Nephron (organoid): ENCODE measurements around the gene ARHGAP6.

Source experiments
- H3K27ac Mint-ChIP-seq, 3 experiments: 2 replicates each; pipeline ENCODE4 v1.8.0; 2020; ENCODE audit warnings: mixed read lengths in 3 of 3, mild to moderate bottlenecking in 2 of 3, moderate library complexity in 1 of 3
- H3K27me3 Mint-ChIP-seq: 2 replicates; pipeline ENCODE4 v1.8.0; 2021; ENCODE audit warnings: low read depth, mild to moderate bottlenecking, moderate library complexity, mixed read lengths
- H3K36me3 Mint-ChIP-seq: 2 replicates; pipeline ENCODE4 v1.8.0; 2020; ENCODE audit warnings: low read depth, mixed read lengths
- H3K4me1 Mint-ChIP-seq: 2 replicates; pipeline ENCODE4 v1.8.0; 2020; ENCODE audit warnings: mixed read lengths
- H3K4me3 Mint-ChIP-seq, 3 experiments: 2 replicates each; pipeline ENCODE4 v1.8.0; 2020; ENCODE audit warnings: mild to moderate bottlenecking in 3 of 3, mixed read lengths in 3 of 3, moderate library complexity in 2 of 3
- H3K9me3 Mint-ChIP-seq: 2 replicates; pipeline ENCODE4 v1.8.0; 2020; ENCODE audit warnings: mixed read lengths
- TF ChIP-seq, protein P1 (sequence below), 3 experiments: fragments of 200-600 bp; sonication (generic); IDR thresholded peaks; one replicate each; pipeline ENCODE4 v1.5.0; 2021; ENCODE audit warnings: antibody characterized with exemption in 3 of 3; ENCODE audit not compliant: unreplicated experiment in 3 of 3

The ARHGAP6 gene

DNA sequence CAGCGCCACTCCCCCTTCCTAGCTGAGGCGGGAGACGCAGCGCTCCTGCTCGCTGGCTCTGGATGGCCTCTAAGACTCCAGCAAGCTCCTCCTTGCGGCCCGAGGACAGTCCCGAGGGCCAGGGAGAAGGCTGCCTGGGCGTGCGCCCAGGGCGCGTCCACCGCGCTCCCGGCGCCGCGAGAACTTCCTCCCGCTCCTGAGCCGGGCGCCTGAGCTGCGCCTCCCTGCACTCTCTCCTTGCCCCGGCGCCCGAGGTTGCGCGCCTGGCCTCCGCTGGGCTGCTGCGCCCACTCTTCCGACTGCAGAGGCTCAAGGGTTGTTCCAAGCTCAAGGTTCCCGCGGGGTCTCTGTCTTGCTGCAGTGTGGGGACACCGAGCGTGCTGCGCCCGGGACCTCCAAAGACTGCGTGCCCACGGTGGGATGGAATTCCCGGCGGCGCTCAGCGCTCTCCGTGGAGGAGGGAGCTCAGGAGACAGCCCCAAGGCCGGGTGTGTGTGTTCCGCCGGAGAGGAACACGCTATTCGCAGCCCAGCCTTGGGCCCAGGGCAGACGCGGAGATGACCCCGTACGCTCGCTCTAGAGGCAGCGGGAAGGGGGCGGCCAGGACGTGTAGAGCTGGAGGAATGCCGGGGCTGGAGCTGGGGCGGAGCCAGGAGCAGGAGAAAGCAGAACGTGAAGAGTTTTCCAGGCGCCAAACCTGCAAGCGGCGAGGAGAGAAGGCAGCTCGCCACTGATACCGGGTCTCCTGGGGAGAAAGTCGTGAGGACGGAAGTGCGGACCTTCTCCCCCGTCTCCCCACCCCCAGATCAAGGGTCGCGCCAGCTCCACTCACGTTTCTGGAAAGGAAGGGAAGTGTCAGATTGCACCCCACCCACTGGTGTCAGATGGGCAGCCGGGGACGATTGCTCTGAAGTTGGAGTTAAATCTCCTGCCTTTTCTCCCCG, at the start of gene ARHGAP6:
Gene ARHGAP6 (minus strand): TSS at position 753 of the 944 bp plus-strand sequence. CDS start 1,092 bp downstream, outside the sequence.
- peak within 1 kb of the TSS; percentile 89 to 94 (median 91) for H3K4me3 Mint-ChIP-seq
- peaks cover 20% of the 10 kb centered on the region for H3K27me3 Mint-ChIP-seq
- peaks cover 29% of the 10 kb centered on the region for H3K4me1 Mint-ChIP-seq
- H3K9me3 Mint-ChIP-seq = peaks cover 12% of the 10 kb centered on the region
- TF ChIP-seq, protein P1, sequence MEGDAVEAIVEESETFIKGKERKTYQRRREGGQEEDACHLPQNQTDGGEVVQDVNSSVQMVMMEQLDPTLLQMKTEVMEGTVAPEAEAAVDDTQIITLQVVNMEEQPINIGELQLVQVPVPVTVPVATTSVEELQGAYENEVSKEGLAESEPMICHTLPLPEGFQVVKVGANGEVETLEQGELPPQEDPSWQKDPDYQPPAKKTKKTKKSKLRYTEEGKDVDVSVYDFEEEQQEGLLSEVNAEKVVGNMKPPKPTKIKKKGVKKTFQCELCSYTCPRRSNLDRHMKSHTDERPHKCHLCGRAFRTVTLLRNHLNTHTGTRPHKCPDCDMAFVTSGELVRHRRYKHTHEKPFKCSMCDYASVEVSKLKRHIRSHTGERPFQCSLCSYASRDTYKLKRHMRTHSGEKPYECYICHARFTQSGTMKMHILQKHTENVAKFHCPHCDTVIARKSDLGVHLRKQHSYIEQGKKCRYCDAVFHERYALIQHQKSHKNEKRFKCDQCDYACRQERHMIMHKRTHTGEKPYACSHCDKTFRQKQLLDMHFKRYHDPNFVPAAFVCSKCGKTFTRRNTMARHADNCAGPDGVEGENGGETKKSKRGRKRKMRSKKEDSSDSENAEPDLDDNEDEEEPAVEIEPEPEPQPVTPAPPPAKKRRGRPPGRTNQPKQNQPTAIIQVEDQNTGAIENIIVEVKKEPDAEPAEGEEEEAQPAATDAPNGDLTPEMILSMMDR (IDR thresholded peaks at IDR 0.05; ENCODE audit: unreplicated experiment in 3 of 3) = no peak
- peak within 1 kb of the TSS; percentile 17 to 87 (median 78) for H3K27ac Mint-ChIP-seq
- peaks cover 3% of the 10 kb centered on the region for H3K36me3 Mint-ChIP-seq

DNA sequence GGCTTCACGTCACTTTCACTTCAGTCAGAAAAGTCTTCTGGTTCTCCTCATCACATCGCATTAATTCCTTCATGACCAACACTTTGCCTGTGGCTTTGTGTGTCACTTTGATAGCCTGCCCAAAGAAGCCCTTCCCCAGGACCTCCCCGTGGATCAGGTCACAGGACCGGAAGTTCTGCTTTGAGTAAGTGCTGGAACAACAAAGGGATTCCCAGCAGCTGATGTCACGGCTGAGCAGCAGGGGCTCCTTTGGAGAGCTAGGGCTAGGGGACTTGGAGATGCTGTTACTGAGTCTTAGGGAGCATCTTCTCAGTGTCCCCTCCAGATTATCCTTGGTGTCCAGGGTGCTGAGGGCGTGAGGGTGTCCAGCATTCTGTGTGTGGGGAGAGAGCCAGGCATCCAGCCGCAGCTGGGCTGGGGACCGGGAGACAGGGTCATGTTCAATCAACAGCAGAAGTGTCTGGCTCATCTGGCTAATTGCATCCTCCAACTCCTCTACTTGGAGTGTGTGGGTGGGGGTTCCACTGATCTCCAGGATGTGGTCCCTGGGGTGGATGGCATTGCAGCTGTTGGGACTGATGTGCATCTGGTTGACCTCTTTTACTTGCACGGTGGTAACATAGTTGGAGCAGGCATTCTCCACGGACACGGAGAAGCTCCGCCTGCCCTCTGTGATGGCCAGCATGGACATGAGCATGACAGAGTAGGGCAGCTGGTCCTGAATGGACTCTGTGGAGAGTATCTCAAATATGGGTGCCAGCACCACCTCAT, 39.2 kb upstream of the ARHGAP6 start:
- peaks cover 7% of the 10 kb centered on the region for H3K4me1 Mint-ChIP-seq
- no peaks in the 10 kb centered on the region for H3K27me3 Mint-ChIP-seq
- TF ChIP-seq, protein P1 (IDR thresholded peaks at IDR 0.05; ENCODE audit: unreplicated experiment in 3 of 3) = no peak
- H3K27ac Mint-ChIP-seq = no peak overlapping the region
- H3K4me3 Mint-ChIP-seq = no peak overlapping the region
- H3K9me3 Mint-ChIP-seq = peaks cover 6% of the 10 kb centered on the region
- no peaks in the 10 kb centered on the region for H3K36me3 Mint-ChIP-seq

GRCh38 chrX:11703855-11704254, 38.1 kb upstream of the ARHGAP6 start:
- Mint-ChIP-seq H3K36me3 (no peaks in the 10 kb centered on the region), H3K27ac (no peak overlapping the region), H3K9me3 (peaks cover 6% of the 10 kb centered on the region)

DNA sequence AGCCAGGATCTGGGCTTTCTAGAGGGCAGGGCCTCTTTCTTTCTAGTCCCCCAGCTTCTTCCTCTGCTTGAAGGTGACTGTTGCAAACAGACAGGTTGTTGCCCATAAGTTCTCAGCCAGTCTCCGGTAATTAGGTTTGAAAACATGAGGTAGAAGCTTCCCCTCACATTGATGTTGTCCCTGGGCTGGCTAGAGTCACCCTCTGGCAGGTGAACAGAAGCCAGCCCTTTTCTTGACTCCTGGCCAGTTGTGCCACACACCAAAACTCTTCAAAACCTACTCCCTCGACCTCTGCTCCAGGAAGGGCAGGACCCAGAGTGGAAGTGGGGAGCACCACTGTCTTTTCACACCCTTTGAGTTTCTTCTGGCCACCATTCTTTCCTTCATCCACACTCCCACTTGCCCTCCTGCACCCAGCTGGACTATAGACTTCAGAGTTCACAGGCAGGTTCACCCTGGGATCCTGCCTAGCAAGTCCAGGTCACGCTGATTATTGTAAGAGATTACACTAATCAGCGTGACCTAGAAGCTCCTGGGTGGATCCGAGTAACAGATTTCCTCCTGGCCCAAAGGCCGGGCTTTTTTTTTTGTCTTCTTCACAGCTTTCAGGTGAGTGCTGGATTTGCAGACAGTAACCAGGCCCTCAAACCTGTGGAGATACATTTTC, 37.4 kb upstream of the ARHGAP6 start:
- Mint-ChIP-seq H3K4me1 (peaks cover 12% of the 10 kb centered on the region), H3K27ac (no peak overlapping the region), H3K27me3 (no peaks in the 10 kb centered on the region), H3K4me3 (no peak overlapping the region), H3K36me3 (no peaks in the 10 kb centered on the region), H3K9me3 (peaks cover 6% of the 10 kb centered on the region)
- TF ChIP-seq, protein P1 (IDR thresholded peaks at IDR 0.05; ENCODE audit: unreplicated experiment in 3 of 3) = no peak

More at GRCh38 chrX:11703855-11704254, 38.1 kb upstream of the ARHGAP6 start:
- Mint-ChIP-seq H3K27me3 (no peaks in the 10 kb centered on the region), H3K4me1 (peaks cover 9% of the 10 kb centered on the region), H3K4me3 (no peak overlapping the region)
- TF ChIP-seq, protein P1 (IDR thresholded peaks at IDR 0.05; ENCODE audit: unreplicated experiment in 3 of 3) = no peak

GRCh38 chrX:11702420-11702819, 36.7 kb upstream of the ARHGAP6 start:
- Mint-ChIP-seq H3K9me3 (peaks cover 6% of the 10 kb centered on the region), H3K4me1 (peaks cover 12% of the 10 kb centered on the region), H3K27me3 (no peaks in the 10 kb centered on the region), H3K27ac (no peak overlapping the region), H3K36me3 (no peaks in the 10 kb centered on the region), H3K4me3 (no peak overlapping the region)
- TF ChIP-seq, protein P1 (IDR thresholded peaks at IDR 0.05; ENCODE audit: unreplicated experiment in 3 of 3) = no peak
